ENCODE measurements around the gene KY.

- TF ChIP-seq, protein P1, sequence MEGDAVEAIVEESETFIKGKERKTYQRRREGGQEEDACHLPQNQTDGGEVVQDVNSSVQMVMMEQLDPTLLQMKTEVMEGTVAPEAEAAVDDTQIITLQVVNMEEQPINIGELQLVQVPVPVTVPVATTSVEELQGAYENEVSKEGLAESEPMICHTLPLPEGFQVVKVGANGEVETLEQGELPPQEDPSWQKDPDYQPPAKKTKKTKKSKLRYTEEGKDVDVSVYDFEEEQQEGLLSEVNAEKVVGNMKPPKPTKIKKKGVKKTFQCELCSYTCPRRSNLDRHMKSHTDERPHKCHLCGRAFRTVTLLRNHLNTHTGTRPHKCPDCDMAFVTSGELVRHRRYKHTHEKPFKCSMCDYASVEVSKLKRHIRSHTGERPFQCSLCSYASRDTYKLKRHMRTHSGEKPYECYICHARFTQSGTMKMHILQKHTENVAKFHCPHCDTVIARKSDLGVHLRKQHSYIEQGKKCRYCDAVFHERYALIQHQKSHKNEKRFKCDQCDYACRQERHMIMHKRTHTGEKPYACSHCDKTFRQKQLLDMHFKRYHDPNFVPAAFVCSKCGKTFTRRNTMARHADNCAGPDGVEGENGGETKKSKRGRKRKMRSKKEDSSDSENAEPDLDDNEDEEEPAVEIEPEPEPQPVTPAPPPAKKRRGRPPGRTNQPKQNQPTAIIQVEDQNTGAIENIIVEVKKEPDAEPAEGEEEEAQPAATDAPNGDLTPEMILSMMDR (IDR thresholded peaks at IDR 0.05; ENCODE audit: low read depth, low read length), result no peak
- TF ChIP-seq POLR2A (IDR thresholded peaks at IDR 0.05; ENCODE audit: extremely low read depth, insufficient read length), result no peak
- no peak for TF ChIP-seq MAX (IDR thresholded peaks at IDR 0.05; ENCODE audit: low read depth, low read length)
Observed at GRCh38 chr3:134650431-134651346, at the start of gene KY.
